ENCODE data around the gene RAET1G.
"Not testable (repeated sequence)": the region's sequence is repeated elsewhere in the genome, so short reads cannot be mapped to it uniquely, and the experiment has no call there.

RAET1G gene

DNA sequence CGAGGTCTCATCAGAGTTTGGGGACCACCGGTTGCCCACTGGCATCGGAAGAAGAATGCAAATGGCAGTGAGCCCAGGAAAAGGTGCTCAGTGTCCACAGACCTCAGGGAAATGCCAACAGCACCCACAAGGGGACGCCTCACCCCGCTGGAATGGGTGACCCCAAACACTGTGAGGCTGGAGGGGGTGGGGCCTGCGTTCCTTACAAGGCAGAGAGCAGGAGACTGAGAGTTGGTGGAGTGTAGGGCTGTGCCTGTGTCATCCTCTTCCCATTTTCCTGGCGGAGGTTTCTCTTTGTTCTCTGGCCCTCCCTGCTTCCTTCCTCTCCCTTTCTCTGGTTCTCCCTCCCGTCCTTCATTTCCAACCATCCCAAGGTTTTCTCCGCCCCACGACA lies 31.0 kb upstream of the RAET1G start:
- not testable (repeated sequence) for DNase-seq (ENCODE audit: low read depth)

DNA sequence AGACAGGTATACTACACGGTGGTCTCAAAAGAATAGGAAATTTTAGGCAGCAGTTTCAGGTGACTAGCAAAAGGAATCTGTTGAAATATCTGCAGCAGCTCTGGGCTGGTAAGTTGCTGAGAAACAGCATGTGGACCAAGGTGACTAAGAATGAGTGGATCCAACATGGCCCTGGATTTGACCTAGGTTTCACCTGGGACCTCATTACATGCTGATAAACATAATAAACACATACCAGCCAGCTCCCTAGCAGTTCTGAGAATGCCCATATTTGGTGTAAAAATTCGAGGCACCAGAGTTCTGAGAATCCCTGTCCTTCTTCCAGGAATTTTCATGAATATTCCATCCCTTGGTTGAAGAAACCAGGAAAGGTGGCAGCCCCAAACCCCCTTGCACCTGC lies 30.5 kb upstream of the RAET1G start:
- not testable (repeated sequence) for DNase-seq (ENCODE audit: low read depth)

- no peak for DNase-seq (ENCODE audit: low read depth)
Measured at GRCh38 chr6:149951626-149952025, 28.7 kb upstream of the RAET1G start.

- no peak for DNase-seq (ENCODE audit: low read depth)
Measured at GRCh38 chr6:149951096-149951495, 28.2 kb upstream of the RAET1G start.

DNA sequence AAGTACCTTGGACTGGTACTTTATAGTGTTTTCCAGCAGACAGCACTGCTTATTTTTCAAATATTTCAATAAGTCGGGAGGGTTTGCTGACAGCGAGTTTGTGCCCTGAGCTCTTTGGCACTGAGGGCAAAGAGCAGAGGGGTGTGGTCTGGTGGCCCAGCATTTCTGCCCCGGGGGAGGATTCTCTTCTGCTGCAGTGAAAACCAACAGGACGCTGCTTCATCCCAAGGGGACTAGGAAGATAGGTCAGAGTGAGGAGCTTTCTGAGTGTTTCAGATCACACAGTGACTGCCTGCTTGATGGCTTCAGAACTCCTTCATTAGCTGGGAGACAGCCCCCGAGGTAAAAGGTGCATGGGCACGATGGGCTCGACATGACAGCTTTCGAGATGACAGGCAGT lies 27.5 kb upstream of the RAET1G start:
- DNase-seq (ENCODE audit: low read depth), result no peak

- DNase-seq (ENCODE audit: low read depth), result no peak
Measured at GRCh38 chr6:149948616-149949015, 25.7 kb upstream of the RAET1G start.

- no peak for DNase-seq (ENCODE audit: low read depth)
Measured at GRCh38 chr6:149948011-149948410, 25.1 kb upstream of the RAET1G start.

- DNase-seq (ENCODE audit: low read depth), result not testable (repeated sequence)
Measured at GRCh38 chr6:149947533-149947932, 24.6 kb upstream of the RAET1G start.

- not testable (repeated sequence) for DNase-seq (ENCODE audit: low read depth)
Measured at GRCh38 chr6:149946631-149947030, 23.7 kb upstream of the RAET1G start.

- DNase-seq (ENCODE audit: low read depth), result not testable (repeated sequence)
Measured at GRCh38 chr6:149945276-149945675, 22.4 kb upstream of the RAET1G start.

DNA sequence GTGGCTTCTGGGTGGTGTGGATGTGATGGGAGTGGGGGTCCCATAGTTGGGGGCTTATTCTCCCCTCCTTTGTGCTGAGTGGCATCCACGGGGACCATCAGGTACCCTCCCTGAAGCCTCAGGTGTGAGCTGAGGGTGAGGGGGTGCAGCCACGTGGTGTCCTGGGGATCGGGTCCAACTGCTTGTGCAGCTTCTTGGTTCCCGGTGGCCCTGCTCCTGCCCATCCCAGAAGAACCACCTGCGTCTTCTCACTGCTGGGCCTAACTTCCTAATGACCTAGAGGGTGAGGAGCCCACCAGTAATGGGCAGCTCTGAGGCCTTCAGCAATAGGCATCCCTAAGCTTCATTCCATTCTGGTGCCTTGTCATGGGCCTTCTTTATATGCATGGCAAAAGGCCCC lies 20.4 kb upstream of the RAET1G start:
- not testable (repeated sequence) for DNase-seq (ENCODE audit: low read depth)

DNA sequence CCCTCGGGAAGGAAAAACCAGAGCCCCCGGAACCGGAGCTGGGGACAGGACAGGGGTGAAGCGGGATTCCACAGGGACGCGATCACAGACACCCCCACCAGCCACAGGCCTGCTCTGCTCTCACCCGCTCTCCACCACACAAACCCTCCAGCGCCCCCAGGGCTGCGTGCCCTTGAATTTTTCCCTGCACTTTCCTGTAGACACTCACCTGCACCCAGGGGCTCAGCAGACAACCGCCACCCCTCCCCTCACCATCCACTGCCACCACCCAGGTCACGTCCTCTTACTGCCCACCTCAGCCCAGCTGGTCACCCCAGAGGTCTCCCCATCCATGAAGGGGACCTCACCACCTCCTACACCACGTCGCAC lies 19.5 kb upstream of the RAET1G start:
- no peak for DNase-seq (ENCODE audit: low read depth)

- peak; percentile 76 for DNase-seq (ENCODE audit: low read depth)
Measured at GRCh38 chr6:149941583-149942460, 18.9 kb upstream of the RAET1G start, which contains the start of gene ULBP2. Gene ULBP2 (plus strand): TSS chr6:149942014. CDS start chr6:149942073, 59 bp downstream.

- no peak for DNase-seq (ENCODE audit: low read depth)
Measured at GRCh38 chr6:149940672-149940982, 17.7 kb upstream of the RAET1G start.

DNA sequence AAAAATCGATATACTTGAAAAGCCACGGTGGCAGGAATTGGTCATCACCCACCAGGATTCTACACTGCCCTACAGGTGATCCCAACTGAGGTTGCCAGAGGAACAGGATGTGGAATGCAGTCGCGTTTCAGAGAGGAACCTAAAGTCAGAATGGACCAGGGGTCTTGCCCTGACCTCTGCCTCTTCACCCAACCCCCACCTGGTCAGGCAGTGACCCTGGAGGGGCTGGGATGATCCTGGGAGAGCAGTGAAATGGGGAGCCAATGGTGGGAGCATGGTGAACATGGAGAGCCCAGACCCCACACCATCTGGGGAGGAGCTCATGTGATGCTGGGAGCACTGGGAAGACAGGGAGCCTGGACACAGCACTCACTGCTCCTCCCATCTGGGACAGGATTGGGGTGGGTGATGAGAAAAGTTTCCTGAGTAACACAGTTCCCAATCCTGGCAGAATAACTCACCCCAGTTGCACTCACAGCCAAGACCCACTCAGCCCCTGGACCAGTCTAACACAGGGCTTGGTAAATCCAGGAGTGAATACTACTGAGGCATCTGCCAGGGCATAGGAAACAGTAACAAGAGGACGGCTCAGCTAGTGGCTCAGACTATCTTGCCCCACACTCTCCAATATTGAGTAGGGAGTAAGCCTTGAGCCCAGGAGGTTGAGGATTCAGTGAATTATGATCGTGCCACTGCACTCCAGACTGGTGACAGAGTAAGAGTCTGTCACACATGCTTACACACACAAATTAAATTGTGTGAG lies 17.2 kb upstream of the RAET1G start:
- no peak for DNase-seq (ENCODE audit: low read depth)

- DNase-seq (ENCODE audit: low read depth), result no peak
Measured at GRCh38 chr6:149939356-149939648, 16.4 kb upstream of the RAET1G start.

- no peak for DNase-seq (ENCODE audit: low read depth)
Measured at GRCh38 chr6:149938571-149939355, 15.8 kb upstream of the RAET1G start.

GRCh38 chr6:149938013-149938570 lies 15.2 kb upstream of the RAET1G start:
- not testable (repeated sequence) for DNase-seq (ENCODE audit: low read depth)

- DNase-seq (ENCODE audit: low read depth), result no peak
Measured at GRCh38 chr6:149936743-149937142, 13.8 kb upstream of the RAET1G start.

DNA sequence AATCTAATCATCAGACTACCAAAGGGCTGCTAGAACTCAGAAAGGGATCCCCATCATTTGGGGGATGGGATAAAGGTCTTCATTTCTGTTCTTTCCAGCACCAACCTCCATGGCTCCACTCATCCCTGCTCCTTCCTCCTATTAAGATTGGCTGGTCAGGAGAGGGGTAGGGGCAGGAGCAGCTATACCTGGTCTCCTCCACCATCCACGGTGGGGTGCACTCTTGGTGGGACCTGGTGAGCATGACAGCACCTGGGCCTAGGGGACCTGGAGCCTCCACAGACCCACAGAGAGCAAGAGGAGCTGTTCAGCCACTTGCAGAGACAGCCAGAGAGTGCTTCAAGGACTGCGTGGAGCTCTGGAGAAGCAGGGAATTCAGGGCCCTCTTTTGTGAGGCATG lies 12.7 kb upstream of the RAET1G start:
- no peak for DNase-seq (ENCODE audit: low read depth)

GRCh38 chr6:149935246-149935645 lies 12.3 kb upstream of the RAET1G start:
- no peak for DNase-seq (ENCODE audit: low read depth)
